ENCODE data around the gene ACTMAP. TPM values are rescaled to one million over a fixed set of nuclear protein-coding genes. Genes with fewer than 3 reads are reported as not detected.
A peak's percentile ranks its signal among the peaks of the same experiment; 100 is the strongest.

Gene ACTMAP
- polyA plus RNA-seq, 3 donors = 4.3 to 13.0 (median 8.5) TPM

DNA sequence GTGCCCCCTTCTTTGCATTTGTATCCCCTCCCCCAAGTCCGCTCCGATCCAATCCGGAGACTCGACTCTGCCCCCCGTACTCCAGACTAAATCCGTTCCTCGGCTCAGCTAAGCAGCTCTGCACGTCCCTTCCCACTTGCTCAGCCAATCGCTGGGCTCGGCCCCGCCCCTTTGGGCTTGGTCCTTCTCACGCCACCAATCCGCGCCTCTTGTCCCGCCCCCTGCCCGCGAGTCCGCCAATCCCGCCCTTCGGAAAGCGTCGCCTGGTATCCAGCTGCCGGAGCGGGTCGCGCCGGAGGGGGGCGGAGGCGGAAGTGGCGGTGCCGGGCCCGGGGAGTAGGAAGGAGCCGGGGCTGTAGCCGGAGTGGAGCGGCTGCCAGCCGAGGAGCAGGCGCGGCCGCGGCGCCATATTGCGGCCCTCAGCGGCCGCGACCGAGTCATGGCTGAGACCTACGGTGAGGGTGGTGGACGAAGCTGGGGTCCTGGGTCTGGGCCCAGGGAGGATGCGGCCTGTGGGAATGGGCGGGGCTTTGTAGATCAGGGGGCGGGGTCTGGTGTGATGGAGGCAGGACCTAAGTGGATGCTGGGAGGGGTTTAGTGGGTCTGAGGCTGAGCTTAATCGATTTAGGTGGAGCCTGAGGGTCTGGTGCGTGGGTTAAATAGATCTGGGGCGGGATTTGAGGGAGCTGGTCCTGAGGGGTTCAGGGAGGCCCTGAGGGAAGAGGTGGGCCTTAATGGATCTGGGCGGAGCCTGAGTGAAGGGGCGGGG, 27.8 kb upstream of the ACTMAP start, which contains the start of gene RAB4B:
RAB4B (plus strand) TSS at position 311 of the 769 bp plus-strand sequence; CDS start at position 440, 129 bp downstream.
- TF ChIP-seq CTCF (IDR thresholded peaks at IDR 0.05) = no peak
- Histone ChIP-seq H3K9me3 (replicated peaks in 1 of 2; ENCODE audit: control insufficient read depth in 1 of 2, insufficient read depth in 1 of 2, low read length in 2 of 2) (no peaks in the 10 kb centered on the region), H3K4me1 (ENCODE audit: control insufficient read depth in 1 of 2, insufficient read depth in 2 of 2, low read length in 2 of 2) (peaks cover 19 to 24% of the 10 kb centered on the region in 2 donors), H4K20me1 (ENCODE audit: insufficient read depth, low read length) (peaks cover 25% of the 10 kb centered on the region), H3K4me3 (replicated peaks in 1 of 3; ENCODE audit: low read depth in 2 of 3, low read length in 3 of 3) (peak within 1 kb of the TSS; percentile 69 to 89 (median 85)), H3K36me3 (replicated peaks in 1 of 2; ENCODE audit: control insufficient read depth in 1 of 2, insufficient read depth in 2 of 2, low read length in 2 of 2) (peaks cover 3 to 22% of the 10 kb centered on the region in 2 donors), H3K4me2 (replicated peaks; ENCODE audit: extremely low read depth, low read length, poor library complexity, severe bottlenecking) (peak within 1 kb of the TSS; percentile 93), H3K27me3 (ENCODE audit: control insufficient read depth in 2 of 2, insufficient read depth in 2 of 2, low read length in 2 of 2) (no peaks in the 10 kb centered on the region), H3K9ac (ENCODE audit: insufficient read depth, low read length, poor library complexity, severe bottlenecking) (peak within 1 kb of the TSS; percentile 78), H3K79me2 (ENCODE audit: insufficient read depth, low read length) (peaks cover 21% of the 10 kb centered on the region), H2AFZ (ENCODE audit: insufficient read depth, low read depth, low read length, poor library complexity, severe bottlenecking) (peak within 1 kb of the TSS; percentile 79), H3K27ac (ENCODE audit: low read depth in 1 of 2, low read length in 2 of 2) (peak within 1 kb of the TSS; percentile 95 to 97)
- H3K36me3 Mint-ChIP-seq = peaks cover 24 to 36% of the 10 kb centered on the region in 2 donors
- peak within 1 kb of the TSS; percentile 97 to 100 (median 99) for H3K27ac Mint-ChIP-seq
- H3K4me1 Mint-ChIP-seq = peaks cover 33% of the 10 kb centered on the region
- under 1% methylated on average over 54 of the region's 56 CpGs for WGBS (ENCODE audit: insufficient coverage)
- peak; percentile 99 to 100 (median 99) for DNase-seq
- intact Hi-C loops (cut with micrococcal nuclease) = loop anchor here in 1 of 2 donors (1.0 to 5.0 kb wide), 4 partner anchors 20 to 63 kb away; partner anchors contain the start of gene SNRPA
- peak within 1 kb of the TSS; percentile 94 to 97 for H3K4me3 Mint-ChIP-seq
- H3K9me3 Mint-ChIP-seq = peaks cover 0 to 1% (median 0%) of the 10 kb centered on the region in 7 donors
- H3K27me3 Mint-ChIP-seq (ENCODE audit: low read depth in 3 of 3) = peaks cover 0 to 1% (median 0%) of the 10 kb centered on the region in 3 donors

DNA sequence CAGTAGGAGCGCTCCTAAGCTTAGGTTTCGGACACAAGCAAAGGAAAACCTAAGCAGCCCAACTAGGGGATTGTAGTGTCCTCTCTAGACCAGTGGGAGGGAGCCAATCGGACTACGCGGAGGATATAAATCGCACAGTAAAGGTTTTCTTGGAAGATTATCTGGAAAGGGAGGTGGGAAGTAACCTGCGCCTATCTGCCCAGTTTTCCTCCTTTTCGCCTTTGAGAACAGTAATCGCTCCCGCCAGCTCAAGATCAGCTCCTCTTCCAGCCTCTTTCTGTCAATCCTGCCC, 27.3 kb upstream of the ACTMAP start:
- peak overlapping the region; percentile 93 for H3K4me2 ChIP-seq (replicated peaks; ENCODE audit: extremely low read depth, low read length, poor library complexity, severe bottlenecking)
- Mint-ChIP-seq H3K4me1 (peaks cover 33% of the 10 kb centered on the region), H3K27me3 (ENCODE audit: low read depth in 3 of 3) (peaks cover 0 to 2% (median 1%) of the 10 kb centered on the region in 3 donors), H3K9me3 (peaks cover 0 to 1% (median 0%) of the 10 kb centered on the region in 7 donors), H3K27ac (peak overlapping the region; percentile 97 to 100 (median 99)), H3K4me3 (peak overlapping the region; percentile 94 to 97), H3K36me3 (peaks cover 24 to 31% of the 10 kb centered on the region in 2 donors)
- H2AFZ ChIP-seq (ENCODE audit: insufficient read depth, low read depth, low read length, poor library complexity, severe bottlenecking) = peak overlapping the region; percentile 52
- DNase-seq = no peak
- peaks cover 3 to 22% of the 10 kb centered on the region in 2 donors for H3K36me3 ChIP-seq (replicated peaks in 1 of 2; ENCODE audit: control insufficient read depth in 1 of 2, insufficient read depth in 2 of 2, low read length in 2 of 2)
- WGBS (ENCODE audit: insufficient coverage) = 0% methylated on average over 5 of the region's 10 CpGs
- peaks cover 21% of the 10 kb centered on the region for H3K79me2 ChIP-seq (ENCODE audit: insufficient read depth, low read length)
- TF ChIP-seq CTCF (IDR thresholded peaks at IDR 0.05) = no peak
- intact Hi-C loops (cut with micrococcal nuclease) = loop anchor here in 1 of 2 donors (2.0 to 5.0 kb wide), 2 partner anchors 35 to 63 kb away; no protein-coding TSS in a partner anchor
- no peaks in the 10 kb centered on the region for H3K9me3 ChIP-seq (replicated peaks in 1 of 2; ENCODE audit: control insufficient read depth in 1 of 2, insufficient read depth in 1 of 2, low read length in 2 of 2)
- peak overlapping the region; percentile 78 for H3K9ac ChIP-seq (ENCODE audit: insufficient read depth, low read length, poor library complexity, severe bottlenecking)
- peaks cover 19 to 24% of the 10 kb centered on the region in 2 donors for H3K4me1 ChIP-seq (ENCODE audit: control insufficient read depth in 1 of 2, insufficient read depth in 2 of 2, low read length in 2 of 2)
- peak overlapping the region; percentile 95 to 97 for H3K27ac ChIP-seq (ENCODE audit: low read depth in 1 of 2, low read length in 2 of 2)
- no peaks in the 10 kb centered on the region for H3K27me3 ChIP-seq (ENCODE audit: control insufficient read depth in 2 of 2, insufficient read depth in 2 of 2, low read length in 2 of 2)
- peak overlapping the region; percentile 69 to 89 (median 85) for H3K4me3 ChIP-seq (replicated peaks in 1 of 3; ENCODE audit: low read depth in 2 of 3, low read length in 3 of 3)
- H4K20me1 ChIP-seq (ENCODE audit: insufficient read depth, low read length) = peaks cover 25% of the 10 kb centered on the region

Measured in CD14-positive monocyte (primary cell).